MCF 10A (cell line): ENCODE measurements around the gene KIZ. TPM values are rescaled to one million over a fixed set of nuclear protein-coding genes. Genes with fewer than 3 reads are reported as not detected.
A peak's percentile ranks its signal among the peaks of the same experiment; 100 is the strongest.

ENCODE experiments used
- BruUV-seq: library from RNA; stranded (reverse); fragments of 400-500 nt; replicated peaks from 2 replicates; lab custom pipeline; 2021; lab: Mats Ljungman, UMichigan
- CTCF ChIA-PET: fragments of 300-600 bp; sonication (Branson Sonifier 250); formaldehyde crosslinking; extraction: SDS; loops from one replicate; lab custom pipeline; 2021; ENCODE audit warnings: antibody characterized with exemption, inconsistent platforms; lab: Yijun Ruan, JAX
- POLR2A ChIA-PET: fragments of 300-600, 350-650 bp; sonication (Branson Sonifier 250); formaldehyde crosslinking; extraction: SDS; loops from one replicate; lab custom pipeline; 2020; ENCODE audit warnings: antibody characterized with exemption, inconsistent platforms; lab: Yijun Ruan, JAX
- DNase-seq: peaks from one replicate; pipeline ENCODE4 v3.0.0-alpha.2; 2018; ENCODE audit not compliant: unreplicated experiment
- H3K27ac Mint-ChIP-seq: one replicate; pipeline ENCODE4 v1.8.0; 2022; ENCODE audit warnings: mild to moderate bottlenecking, low read depth, mixed read lengths; ENCODE audit not compliant: unreplicated experiment
- H3K27me3 Mint-ChIP-seq: one replicate; pipeline ENCODE4 v1.8.0; 2022; ENCODE audit warnings: mixed read lengths; ENCODE audit not compliant: insufficient read depth, unreplicated experiment
- H3K36me3 Mint-ChIP-seq: one replicate; pipeline ENCODE4 v1.8.0; 2022; ENCODE audit warnings: mild to moderate bottlenecking, moderate library complexity, mixed read lengths; ENCODE audit not compliant: insufficient read depth, unreplicated experiment
- H3K4me1 Mint-ChIP-seq: one replicate; pipeline ENCODE4 v1.8.0; 2022; ENCODE audit warnings: mixed read lengths; ENCODE audit not compliant: insufficient read depth, unreplicated experiment
- H3K4me3 Mint-ChIP-seq: one replicate; pipeline ENCODE4 v1.8.0; 2022; ENCODE audit warnings: mild to moderate bottlenecking, moderate library complexity, mixed read lengths; ENCODE audit not compliant: unreplicated experiment
- H3K9me3 Mint-ChIP-seq: one replicate; pipeline ENCODE4 v1.8.0; 2022; ENCODE audit warnings: mixed read lengths; ENCODE audit not compliant: unreplicated experiment
- intact Hi-C: fragments of 100-400 bp; cut with micrococcal nuclease; formaldehyde crosslinking; loops from 2 replicates; pipeline ENCODE4 v1.14.1; 2022
- total RNA-seq: library from RNA; stranded (reverse); gene quantifications from 2 replicates; pipeline ENCODE4 v1.2.3, GENCODE V29; 2022
- TF ChIP-seq, protein P1 (sequence below): fragments of 200-600 bp; IDR thresholded peaks from one replicate; pipeline ENCODE4 v1.8.0; 2022; ENCODE audit warnings: antibody characterized with exemption, mild to moderate bottlenecking; ENCODE audit not compliant: unreplicated experiment

The KIZ gene
- total RNA-seq, 1 experiment from 2014 or later = 56.1 TPM

DNA sequence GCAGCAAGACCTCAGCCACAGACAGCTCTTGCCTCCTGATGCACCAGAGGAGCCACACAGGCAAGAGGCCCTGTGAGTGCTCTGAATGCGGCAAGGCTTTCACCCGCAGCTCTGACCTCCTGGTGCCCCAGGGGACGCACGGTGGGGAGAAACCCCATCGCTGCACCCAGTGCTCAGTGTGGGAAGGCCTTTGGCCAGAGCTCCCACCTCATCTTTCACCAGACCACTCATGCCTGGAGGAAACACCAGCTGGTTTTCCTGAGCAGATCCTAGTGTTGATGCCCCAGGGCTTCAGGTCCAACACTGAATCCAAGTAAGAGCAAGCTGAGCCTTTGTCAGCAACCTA lies 140.3 kb downstream of the KIZ start:
- BruUV-seq = no TSS peak
- CTCF ChIA-PET = interaction anchor here (0.6 to 2.7 kb wide), 3 partner anchors 20 to 406 kb away, joined by 3 to 7 read pairs (median 3); no protein-coding TSS in a partner anchor
- Mint-ChIP-seq H3K27me3 (no peaks in the 10 kb centered on the region), H3K36me3 (no peaks in the 10 kb centered on the region), H3K27ac (no peak overlapping the region), H3K4me1 (no peaks in the 10 kb centered on the region), H3K9me3 (peaks cover 7% of the 10 kb centered on the region), H3K4me3 (no peak overlapping the region)
- no peak for DNase-seq
- POLR2A ChIA-PET = no interaction called here
- TF ChIP-seq, protein P1, sequence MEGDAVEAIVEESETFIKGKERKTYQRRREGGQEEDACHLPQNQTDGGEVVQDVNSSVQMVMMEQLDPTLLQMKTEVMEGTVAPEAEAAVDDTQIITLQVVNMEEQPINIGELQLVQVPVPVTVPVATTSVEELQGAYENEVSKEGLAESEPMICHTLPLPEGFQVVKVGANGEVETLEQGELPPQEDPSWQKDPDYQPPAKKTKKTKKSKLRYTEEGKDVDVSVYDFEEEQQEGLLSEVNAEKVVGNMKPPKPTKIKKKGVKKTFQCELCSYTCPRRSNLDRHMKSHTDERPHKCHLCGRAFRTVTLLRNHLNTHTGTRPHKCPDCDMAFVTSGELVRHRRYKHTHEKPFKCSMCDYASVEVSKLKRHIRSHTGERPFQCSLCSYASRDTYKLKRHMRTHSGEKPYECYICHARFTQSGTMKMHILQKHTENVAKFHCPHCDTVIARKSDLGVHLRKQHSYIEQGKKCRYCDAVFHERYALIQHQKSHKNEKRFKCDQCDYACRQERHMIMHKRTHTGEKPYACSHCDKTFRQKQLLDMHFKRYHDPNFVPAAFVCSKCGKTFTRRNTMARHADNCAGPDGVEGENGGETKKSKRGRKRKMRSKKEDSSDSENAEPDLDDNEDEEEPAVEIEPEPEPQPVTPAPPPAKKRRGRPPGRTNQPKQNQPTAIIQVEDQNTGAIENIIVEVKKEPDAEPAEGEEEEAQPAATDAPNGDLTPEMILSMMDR = no peak
- intact Hi-C loops = no loop called here

GRCh38 chr20:21269772-21270171 lies 143.9 kb downstream of the KIZ start:
- Mint-ChIP-seq H3K27ac (no peak overlapping the region), H3K4me1 (no peaks in the 10 kb centered on the region), H3K36me3 (no peaks in the 10 kb centered on the region), H3K9me3 (peaks cover 7% of the 10 kb centered on the region), H3K4me3 (no peak overlapping the region), H3K27me3 (no peaks in the 10 kb centered on the region)
- CTCF ChIA-PET = interaction anchor here (0.8 to 2.0 kb wide), 2 partner anchors 34 to 432 kb away, joined by 3 to 9 read pairs; no protein-coding TSS in a partner anchor
- TF ChIP-seq, protein P1 = no peak
- POLR2A ChIA-PET = no interaction called here
- intact Hi-C loops = no loop called here
- no peak for DNase-seq
- no TSS peak for BruUV-seq

GRCh38 chr20:21270806-21271205 lies 144.9 kb downstream of the KIZ start:
- Mint-ChIP-seq H3K36me3 (no peaks in the 10 kb centered on the region), H3K9me3 (peaks cover 7% of the 10 kb centered on the region), H3K27me3 (no peaks in the 10 kb centered on the region), H3K4me1 (no peaks in the 10 kb centered on the region), H3K4me3 (no peak overlapping the region), H3K27ac (no peak overlapping the region)
- TF ChIP-seq, protein P1 = no peak
- intact Hi-C loops = no loop called here
- POLR2A ChIA-PET = no interaction called here
- DNase-seq = no peak
- CTCF ChIA-PET = interaction anchor here (0.5 to 2.0 kb wide), 2 partner anchors 35 to 1182 kb away, joined by 4 to 9 read pairs; no protein-coding TSS in a partner anchor
- BruUV-seq = no TSS peak

- TF ChIP-seq, protein P1 = no peak
- intact Hi-C loops = no loop called here
- H3K36me3 Mint-ChIP-seq = no peaks in the 10 kb centered on the region
- H3K9me3 Mint-ChIP-seq = peaks cover 6% of the 10 kb centered on the region
- DNase-seq = peak; percentile 6
- no peaks in the 10 kb centered on the region for H3K27me3 Mint-ChIP-seq
- ChIA-PET POLR2A (no interaction called here), CTCF (interaction anchor here (0.6 kb wide), 1 partner anchor 36 kb away, joined by 3 read pairs; no protein-coding TSS in a partner anchor)
- H3K4me1 Mint-ChIP-seq = no peaks in the 10 kb centered on the region
- H3K4me3 Mint-ChIP-seq = no peak overlapping the region
- H3K27ac Mint-ChIP-seq = no peak overlapping the region
- no TSS peak for BruUV-seq
These were observed 146.4 kb downstream of the KIZ start for GRCh38 chr20:21272279-21272678.
